ENCODE data around the gene GIGYF2.

Gene GIGYF2

GRCh38 chr2:232761301-232761907, 64.3 kb downstream of the GIGYF2 start:
- Histone ChIP-seq H4K20me1 (ENCODE audit: insufficient read depth, low read length) (no peaks in the 10 kb centered on the region; the same call in 1 of the 2 replicates), H3K4me3 (ENCODE audit: low read length) (no peak overlapping the region), H3K9ac (ENCODE audit: low read length) (no peak overlapping the region), H3F3A (ENCODE audit: insufficient read depth, low read length) (peaks cover 8% of the 10 kb centered on the region), H3K4me1 (ENCODE audit: low read length) (peaks cover 10% of the 10 kb centered on the region), H3K36me3 (replicated peaks; ENCODE audit: insufficient read depth, low read length) (no peaks in the 10 kb centered on the region; the same call in 1 of the 2 replicates), H3K9me2 (replicated peaks; ENCODE audit: insufficient read depth, low read length) (no peaks in the 10 kb centered on the region), H3K27me3 (replicated peaks; ENCODE audit: insufficient read depth, low read length) (no peaks in the 10 kb centered on the region), H3K4me2 (ENCODE audit: low read depth, low read length) (no peak overlapping the region), H3K9me3 (replicated peaks; ENCODE audit: insufficient read depth, low read length) (no peaks in the 10 kb centered on the region), H3K79me2 (ENCODE audit: low read length) (no peaks in the 10 kb centered on the region), H2AFZ (ENCODE audit: low read length) (no peak overlapping the region), H3K27ac (ENCODE audit: low read length) (no peak overlapping the region)
- TF ChIP-seq EZH2 (optimal IDR thresholded peaks at IDR 0.05; ENCODE audit: low read depth, low read length) (no peak), EZH2phosphoT487 (IDR thresholded peaks at IDR 0.05; ENCODE audit: low read length) (no peak), CTCF (IDR thresholded peaks at IDR 0.05; ENCODE audit: low read length) (peak; percentile 48)
- DNase-seq: peak; percentile 40

GRCh38 chr2:232767866-232768265, 70.7 kb downstream of the GIGYF2 start:
- Histone ChIP-seq H4K20me1 (ENCODE audit: insufficient read depth, low read length) (no peaks in the 10 kb centered on the region; the same call in 1 of the 2 replicates), H3K27me3 (replicated peaks; ENCODE audit: insufficient read depth, low read length) (no peaks in the 10 kb centered on the region), H3K79me2 (ENCODE audit: low read length) (peaks cover 6% of the 10 kb centered on the region; the same call in 1 of the 2 replicates), H3K9ac (ENCODE audit: low read length) (no peak overlapping the region), H3K4me1 (ENCODE audit: low read length) (peaks cover 14% of the 10 kb centered on the region), H3F3A (ENCODE audit: insufficient read depth, low read length) (peaks cover 12% of the 10 kb centered on the region), H3K9me3 (replicated peaks; ENCODE audit: insufficient read depth, low read length) (no peaks in the 10 kb centered on the region), H3K4me2 (ENCODE audit: low read depth, low read length) (no peak overlapping the region), H3K36me3 (replicated peaks; ENCODE audit: insufficient read depth, low read length) (no peaks in the 10 kb centered on the region; the same call in 1 of the 2 replicates), H2AFZ (ENCODE audit: low read length) (no peak overlapping the region), H3K4me3 (ENCODE audit: low read length) (no peak overlapping the region), H3K27ac (ENCODE audit: low read length) (no peak overlapping the region), H3K9me2 (replicated peaks; ENCODE audit: insufficient read depth, low read length) (no peaks in the 10 kb centered on the region)
- DNase-seq: no peak
- TF ChIP-seq CTCF (IDR thresholded peaks at IDR 0.05; ENCODE audit: low read length): no peak
- no peak for TF ChIP-seq EZH2phosphoT487 (IDR thresholded peaks at IDR 0.05; ENCODE audit: low read length)
- TF ChIP-seq EZH2 (optimal IDR thresholded peaks at IDR 0.05; ENCODE audit: low read depth, low read length): no peak

- DNase-seq: no peak
- H3K4me2 ChIP-seq (ENCODE audit: low read depth, low read length): no peak overlapping the region
- no peak overlapping the region for H2AFZ ChIP-seq (ENCODE audit: low read length)
- peaks cover 12% of the 10 kb centered on the region for H3F3A ChIP-seq (ENCODE audit: insufficient read depth, low read length)
- H3K4me1 ChIP-seq (ENCODE audit: low read length): peaks cover 14% of the 10 kb centered on the region
- no peaks in the 10 kb centered on the region for H3K27me3 ChIP-seq (replicated peaks; ENCODE audit: insufficient read depth, low read length)
- H4K20me1 ChIP-seq (ENCODE audit: insufficient read depth, low read length): no peaks in the 10 kb centered on the region; the same call in 1 of the 2 replicates
- H3K27ac ChIP-seq (ENCODE audit: low read length): no peak overlapping the region
- no peak for TF ChIP-seq EZH2 (optimal IDR thresholded peaks at IDR 0.05; ENCODE audit: low read depth, low read length)
- no peak for TF ChIP-seq CTCF (IDR thresholded peaks at IDR 0.05; ENCODE audit: low read length)
- no peak for TF ChIP-seq EZH2phosphoT487 (IDR thresholded peaks at IDR 0.05; ENCODE audit: low read length)
- H3K36me3 ChIP-seq (replicated peaks; ENCODE audit: insufficient read depth, low read length): no peaks in the 10 kb centered on the region; the same call in 1 of the 2 replicates
- no peak overlapping the region for H3K4me3 ChIP-seq (ENCODE audit: low read length)
- H3K9me2 ChIP-seq (replicated peaks; ENCODE audit: insufficient read depth, low read length): no peaks in the 10 kb centered on the region
- H3K79me2 ChIP-seq (ENCODE audit: low read length): peaks cover 6% of the 10 kb centered on the region; the same call in 1 of the 2 replicates
- H3K9ac ChIP-seq (ENCODE audit: low read length): no peak overlapping the region
- H3K9me3 ChIP-seq (replicated peaks; ENCODE audit: insufficient read depth, low read length): no peaks in the 10 kb centered on the region
These were observed 73.1 kb downstream of the GIGYF2 start for GRCh38 chr2:232770207-232770606.
